H54 (cell line): ENCODE results near the gene CHD3.
"Not testable (repeated sequence)": the region's sequence is repeated elsewhere in the genome, so short reads cannot be mapped to it uniquely, and the experiment has no call there.

Source experiments
- DNase-seq: peaks from one replicate; pipeline ENCODE4 v3.0.0; 2011; ENCODE audit warnings: low spot score, mixed read lengths; ENCODE audit not compliant: insufficient read length
- FAIRE-seq: peaks from 3 replicates; lab custom pipeline; 2011; peaks lifted over from hg19 to GRCh38; lab: Jason Lieb, UNC
- POLR2A ChIP-seq: IDR thresholded peaks from 2 replicates; pipeline ENCODE4 v1.6.1; 2011; ENCODE audit warnings: low read depth, mild to moderate bottlenecking, low read length

Gene CHD3

DNA sequence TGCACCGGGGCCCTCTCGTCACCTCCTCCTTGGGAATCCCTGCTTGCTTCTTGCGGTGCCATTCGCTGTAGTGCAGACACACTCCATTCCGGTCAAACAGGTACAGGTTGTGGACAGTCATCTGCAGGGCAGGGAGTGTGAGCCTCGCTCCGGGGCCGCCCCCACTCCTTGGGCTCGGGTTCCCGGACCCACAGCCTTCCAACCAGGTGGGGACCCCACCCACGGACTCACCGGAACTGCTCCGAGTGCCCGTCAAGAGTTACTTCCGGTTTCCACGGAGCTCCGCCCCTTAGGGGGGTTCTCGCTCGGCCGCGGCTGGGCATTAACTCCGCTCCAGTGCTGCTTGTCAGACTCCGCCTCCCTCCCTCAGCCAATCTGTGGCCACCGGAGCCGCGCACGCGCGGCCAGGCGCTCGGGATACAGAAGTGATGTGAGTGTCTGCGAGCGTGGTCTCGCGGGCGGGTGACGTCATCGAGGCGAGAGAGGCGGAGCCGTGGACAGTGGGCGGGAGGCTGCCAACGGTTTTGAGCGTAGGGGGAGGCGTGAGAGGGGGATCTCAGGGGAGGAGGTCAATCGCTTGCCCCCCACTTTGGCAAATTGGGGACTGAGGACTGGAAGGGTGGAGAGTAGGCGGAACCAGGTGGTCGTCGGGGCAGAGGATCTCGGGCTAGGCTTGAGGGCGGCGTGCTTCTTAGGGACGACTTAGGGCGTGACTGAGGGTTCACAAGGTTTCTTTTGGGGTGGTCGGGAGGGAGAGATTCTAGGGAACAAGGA is 43.3 kb downstream of the CHD3 start, which contains the start of the genes CNTROB and TRAPPC1:
TSS of gene CNTROB (plus strand) at position 498 of the 774 bp plus-strand sequence. CDS start 874 bp downstream, outside the sequence.
TSS of gene TRAPPC1 (minus strand) at position 238 of the 774 bp plus-strand sequence. CDS start at position 121, 117 bp downstream.
- DNase-seq (peak; percentile 100), FAIRE-seq (peak; percentile 75)
- peak; percentile 67 for TF ChIP-seq POLR2A

DNA sequence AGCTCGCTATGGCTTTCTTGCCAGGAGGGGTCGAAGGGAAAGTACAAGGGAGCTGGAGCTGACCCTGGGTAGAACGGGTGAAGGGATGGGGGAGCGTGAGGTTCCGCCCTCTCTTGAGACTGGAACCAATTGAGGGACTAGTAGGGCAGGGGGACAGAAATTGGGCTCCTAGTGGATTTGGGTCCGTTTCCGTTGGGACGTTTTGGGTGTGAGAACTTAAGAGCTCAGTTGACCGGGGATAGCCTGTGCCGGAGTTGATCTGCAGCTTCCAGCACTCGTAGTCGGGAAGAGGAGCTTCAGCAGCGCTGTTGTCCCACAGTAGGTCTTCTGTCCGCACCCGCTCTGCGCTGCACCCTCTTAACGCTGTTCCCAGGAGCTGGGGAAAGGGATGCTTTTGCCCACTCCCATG is 43.9 kb downstream of the CHD3 start:
- no peak for FAIRE-seq
- no peak for TF ChIP-seq POLR2A

DNA sequence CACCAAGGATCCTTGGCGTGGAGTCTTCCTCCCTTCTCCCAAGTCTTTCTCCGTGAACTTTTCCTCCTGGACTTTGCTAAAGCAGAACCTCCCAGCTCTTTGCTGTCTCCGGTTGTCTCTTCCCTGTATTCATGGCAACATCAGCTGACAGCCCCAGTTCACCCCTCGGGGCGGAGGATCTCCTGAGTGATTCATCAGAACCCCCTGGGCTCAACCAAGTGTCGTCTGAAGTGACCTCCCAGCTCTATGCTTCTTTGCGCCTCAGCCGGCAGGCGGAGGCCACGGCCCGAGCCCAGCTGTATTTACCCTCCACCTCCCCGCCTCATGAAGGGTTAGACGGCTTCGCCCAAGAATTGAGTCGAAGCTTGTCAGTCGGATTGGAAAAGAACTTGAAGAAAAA is 44.4 kb downstream of the CHD3 start:
- no peak for TF ChIP-seq POLR2A

More for the DNA sequence above, 43.9 kb downstream of the CHD3 start:
- peak; percentile 49 for DNase-seq

DNA sequence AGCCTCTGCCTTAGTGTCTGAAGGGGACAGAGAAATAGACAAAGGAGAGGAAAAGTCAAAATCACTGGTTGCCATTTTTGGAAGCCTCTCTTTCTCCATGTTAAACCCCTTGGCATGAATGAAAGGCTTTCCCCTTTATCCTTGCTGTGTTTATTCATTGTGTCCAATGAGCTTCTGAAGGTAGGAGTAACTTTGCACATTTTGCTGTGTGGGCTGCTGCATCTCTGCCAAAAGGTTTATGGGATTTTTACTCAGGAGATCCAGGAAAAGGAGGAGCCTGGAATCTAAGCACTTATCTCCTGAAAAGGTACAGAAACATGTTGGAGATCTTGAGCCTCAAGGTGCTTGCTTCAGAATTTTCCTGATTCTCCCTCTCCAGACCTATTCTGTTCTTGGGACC is 47.3 kb downstream of the CHD3 start:
- no peak for TF ChIP-seq POLR2A
- DNase-seq (no peak), FAIRE-seq (no peak)

More for the DNA sequence above, 44.4 kb downstream of the CHD3 start:
- FAIRE-seq, result no peak
- peak; percentile 80 for DNase-seq

DNA sequence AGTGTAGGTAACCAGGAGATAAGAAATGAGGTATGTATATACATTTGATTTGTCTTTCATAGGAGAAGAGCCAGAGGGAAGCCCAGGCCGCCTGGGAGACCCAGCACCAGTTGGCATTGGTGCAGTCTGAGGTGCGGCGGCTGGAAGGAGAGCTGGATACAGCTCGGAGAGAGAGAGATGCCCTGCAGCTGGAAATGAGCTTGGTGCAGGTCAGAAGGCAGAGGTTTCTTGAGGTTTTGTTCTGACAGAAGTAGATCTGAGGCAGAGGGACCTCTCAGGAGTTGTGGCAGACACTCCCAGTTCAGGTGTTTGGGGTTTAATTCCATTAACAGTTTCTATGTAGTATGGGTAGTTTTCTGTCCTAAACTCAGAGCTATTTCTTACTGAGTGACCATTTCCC is 51.4 kb downstream of the CHD3 start:
- FAIRE-seq, result no peak
- no peak for TF ChIP-seq POLR2A

DNA sequence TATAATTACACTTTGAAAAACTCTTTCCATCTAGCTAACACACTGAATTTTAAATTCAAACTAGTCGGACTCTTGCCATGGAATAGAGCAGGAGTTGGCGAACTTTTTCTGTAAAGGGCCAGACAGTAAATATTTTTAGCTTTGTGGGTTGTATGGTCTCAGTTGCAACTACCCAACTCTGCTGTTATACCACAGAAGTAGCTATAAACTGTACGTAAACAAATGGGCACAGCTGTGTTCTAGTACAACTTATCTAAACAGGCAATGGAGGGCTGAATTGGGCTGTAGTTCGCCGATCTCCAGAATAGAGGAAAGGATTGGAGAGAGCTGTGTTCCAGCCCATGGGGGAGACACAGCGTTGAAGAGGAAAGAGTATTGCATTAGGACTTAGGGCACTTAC is 52.2 kb downstream of the CHD3 start:
- FAIRE-seq, result no peak
- no peak for TF ChIP-seq POLR2A
- DNase-seq, result no peak

More for the DNA sequence above, 51.4 kb downstream of the CHD3 start:
- no peak for DNase-seq

DNA sequence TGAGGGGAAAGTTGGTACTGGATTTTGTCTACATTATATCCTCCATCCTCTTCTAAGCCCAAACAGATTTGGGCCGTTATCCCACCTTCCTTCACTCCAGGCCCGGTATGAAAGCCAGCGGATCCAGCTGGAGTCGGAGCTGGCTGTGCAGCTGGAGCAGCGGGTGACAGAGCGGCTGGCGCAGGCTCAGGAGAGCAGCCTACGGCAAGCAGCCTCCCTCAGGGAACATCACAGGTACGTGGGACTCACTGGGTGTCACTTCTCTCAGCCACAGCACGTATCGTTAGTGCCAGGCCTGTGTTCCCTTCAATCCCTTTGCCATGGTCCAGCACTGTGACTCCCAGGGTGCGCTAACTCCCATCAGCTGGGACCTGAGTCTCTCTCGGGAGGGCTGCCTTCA is 54.7 kb downstream of the CHD3 start:
- TF ChIP-seq POLR2A, result no peak
- DNase-seq (no peak), FAIRE-seq (no peak)

DNA sequence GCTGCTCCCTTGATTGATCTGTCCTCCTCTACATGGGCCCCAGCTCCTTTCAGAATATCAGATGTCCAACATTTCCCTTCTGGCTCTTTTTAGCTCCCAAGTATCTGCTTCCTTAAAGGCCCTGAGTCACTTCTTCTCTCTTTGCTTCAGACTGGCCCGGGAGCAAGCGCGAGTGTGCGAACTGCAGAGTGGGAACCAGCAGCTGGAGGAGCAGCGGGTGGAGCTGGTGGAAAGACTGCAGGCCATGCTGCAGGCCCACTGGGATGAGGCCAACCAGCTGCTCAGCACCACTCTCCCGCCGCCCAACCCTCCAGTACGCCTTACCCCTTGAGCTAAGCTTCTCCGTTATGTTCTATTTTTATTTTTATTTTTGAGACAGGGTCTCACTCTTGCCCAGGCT is 55.7 kb downstream of the CHD3 start:
- TF ChIP-seq POLR2A, result no peak
- DNase-seq (no peak), FAIRE-seq (no peak)

DNA sequence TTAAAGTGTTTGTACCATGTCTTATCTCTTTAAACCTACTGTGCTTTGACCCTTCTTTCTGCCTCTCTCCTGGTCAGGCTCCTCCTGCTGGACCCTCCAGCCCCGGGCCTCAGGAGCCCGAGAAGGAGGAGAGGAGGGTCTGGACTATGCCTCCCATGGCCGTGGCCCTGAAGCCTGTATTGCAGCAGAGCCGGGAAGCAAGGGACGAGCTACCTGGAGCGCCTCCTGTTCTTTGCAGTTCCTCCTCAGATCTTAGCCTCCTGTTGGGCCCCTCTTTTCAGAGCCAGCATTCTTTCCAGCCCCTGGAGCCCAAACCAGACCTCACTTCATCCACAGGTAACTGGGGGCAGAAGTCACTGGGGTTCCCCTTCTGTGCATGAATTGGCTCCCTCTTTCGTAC is 57.1 kb downstream of the CHD3 start:
- no peak for TF ChIP-seq POLR2A
- FAIRE-seq, result no peak
- no peak for DNase-seq

DNA sequence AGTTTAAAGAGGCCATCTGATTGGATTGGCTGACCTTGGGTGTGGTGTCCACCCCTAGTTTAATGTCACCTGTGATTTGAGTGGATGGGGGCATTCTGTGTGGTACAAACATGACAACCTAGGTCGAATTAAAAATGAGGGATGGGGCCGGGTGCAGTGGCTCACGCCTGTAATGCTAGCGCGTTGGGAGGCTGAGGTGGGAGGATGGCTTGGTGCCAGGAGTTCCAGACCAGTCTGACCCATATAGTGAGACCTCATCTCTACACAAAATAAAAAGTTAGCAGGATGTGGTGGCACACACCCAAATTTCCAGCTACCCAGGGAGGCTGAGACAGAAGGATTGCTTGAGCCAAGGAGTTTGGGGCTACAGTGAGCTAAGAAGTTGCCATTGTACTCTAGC is 57.9 kb downstream of the CHD3 start:
- DNase-seq (no peak), FAIRE-seq (no peak)
- TF ChIP-seq POLR2A, result no peak

DNA sequence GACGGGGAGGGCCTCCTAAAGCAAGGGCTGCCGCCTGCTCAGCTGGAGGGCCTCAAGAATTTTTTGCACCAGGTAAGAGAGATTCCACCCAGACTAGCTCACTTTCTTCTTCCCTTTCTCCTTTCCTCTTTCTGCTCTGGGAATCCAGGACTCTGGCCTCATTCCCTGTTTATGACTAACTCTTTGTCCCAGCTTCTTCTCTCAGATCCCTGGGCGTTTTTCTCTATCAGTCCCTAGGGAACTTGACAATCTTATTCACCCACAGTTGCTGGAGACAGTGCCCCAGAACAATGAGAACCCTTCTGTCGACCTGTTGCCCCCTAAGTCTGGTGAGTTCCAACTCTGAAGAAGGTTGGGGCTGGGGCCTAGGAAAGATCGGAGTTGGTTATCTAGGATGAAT is 59.1 kb downstream of the CHD3 start:
- TF ChIP-seq POLR2A, result no peak
- DNase-seq (no peak), FAIRE-seq (no peak)

DNA sequence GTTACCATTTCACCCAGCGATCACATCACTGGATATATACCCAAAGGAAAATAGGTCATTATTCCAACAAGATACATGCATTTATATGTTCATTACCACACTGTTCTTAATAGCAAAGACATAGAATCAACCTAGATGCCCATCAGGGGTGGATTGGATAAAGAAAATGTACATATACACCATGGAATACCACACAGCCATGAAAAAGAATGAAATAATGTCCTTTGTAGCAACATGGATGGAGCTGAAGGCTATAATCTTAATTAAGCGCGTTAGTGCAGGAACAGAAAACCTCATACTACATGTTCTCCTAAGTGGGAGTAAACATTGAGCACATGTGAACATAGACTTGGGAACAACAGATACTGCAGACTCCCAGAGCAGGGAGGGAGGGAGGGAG is 62.0 kb downstream of the CHD3 start:
- DNase-seq, result no peak
- FAIRE-seq, result no peak
- TF ChIP-seq POLR2A, result no peak

DNA sequence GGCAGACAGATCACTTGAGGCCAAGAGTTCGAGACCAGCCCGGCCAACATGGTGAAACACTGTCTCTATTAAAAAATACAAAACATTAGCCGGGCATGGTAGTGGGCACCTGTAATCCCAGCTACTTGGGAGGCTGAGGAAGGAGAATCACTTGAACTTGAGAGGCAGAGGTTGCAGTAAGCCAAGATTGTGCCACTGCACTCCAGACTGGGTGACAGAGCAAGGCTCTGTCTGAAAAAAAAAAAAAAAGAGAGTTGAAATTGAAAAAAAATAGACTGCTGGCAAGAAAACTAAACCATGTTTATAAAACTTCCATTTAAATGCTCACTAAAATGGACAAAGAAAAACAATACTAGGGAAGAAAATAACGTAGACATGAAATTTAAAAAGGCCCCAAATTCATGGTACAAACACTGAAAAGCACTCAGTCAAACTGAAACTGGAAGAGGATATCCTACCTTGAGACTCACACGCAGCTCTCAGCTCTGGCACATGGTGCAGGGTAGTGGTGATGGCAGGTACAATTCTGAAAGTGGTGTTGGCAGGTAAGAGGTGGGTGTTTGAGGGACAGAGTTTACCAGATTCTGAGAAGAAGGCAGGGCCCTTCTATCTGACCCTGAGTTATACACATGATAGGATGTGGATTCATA is 62.7 kb downstream of the CHD3 start:
- DNase-seq (no peak), FAIRE-seq (no peak)
- no peak for TF ChIP-seq POLR2A

DNA sequence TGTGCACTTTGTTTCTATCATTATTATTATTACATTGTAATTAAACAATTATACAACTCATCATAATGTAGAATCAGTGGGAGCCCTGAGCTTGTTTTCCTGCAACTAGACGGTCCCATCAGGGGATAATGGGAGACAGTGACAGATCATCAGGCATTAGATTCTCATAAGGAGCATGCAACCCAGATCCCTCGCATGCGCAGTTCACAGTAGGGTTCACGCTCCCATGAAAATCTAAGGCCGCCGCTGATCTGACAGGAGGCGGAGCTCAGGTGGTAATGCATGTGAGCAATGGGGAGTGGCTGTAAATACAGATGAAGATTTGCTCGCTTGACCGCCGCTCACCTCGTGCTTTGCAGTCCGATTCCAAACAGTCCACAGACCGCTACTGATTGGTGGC is 64.7 kb downstream of the CHD3 start:
- FAIRE-seq, DNase-seq: not testable (repeated sequence)

DNA sequence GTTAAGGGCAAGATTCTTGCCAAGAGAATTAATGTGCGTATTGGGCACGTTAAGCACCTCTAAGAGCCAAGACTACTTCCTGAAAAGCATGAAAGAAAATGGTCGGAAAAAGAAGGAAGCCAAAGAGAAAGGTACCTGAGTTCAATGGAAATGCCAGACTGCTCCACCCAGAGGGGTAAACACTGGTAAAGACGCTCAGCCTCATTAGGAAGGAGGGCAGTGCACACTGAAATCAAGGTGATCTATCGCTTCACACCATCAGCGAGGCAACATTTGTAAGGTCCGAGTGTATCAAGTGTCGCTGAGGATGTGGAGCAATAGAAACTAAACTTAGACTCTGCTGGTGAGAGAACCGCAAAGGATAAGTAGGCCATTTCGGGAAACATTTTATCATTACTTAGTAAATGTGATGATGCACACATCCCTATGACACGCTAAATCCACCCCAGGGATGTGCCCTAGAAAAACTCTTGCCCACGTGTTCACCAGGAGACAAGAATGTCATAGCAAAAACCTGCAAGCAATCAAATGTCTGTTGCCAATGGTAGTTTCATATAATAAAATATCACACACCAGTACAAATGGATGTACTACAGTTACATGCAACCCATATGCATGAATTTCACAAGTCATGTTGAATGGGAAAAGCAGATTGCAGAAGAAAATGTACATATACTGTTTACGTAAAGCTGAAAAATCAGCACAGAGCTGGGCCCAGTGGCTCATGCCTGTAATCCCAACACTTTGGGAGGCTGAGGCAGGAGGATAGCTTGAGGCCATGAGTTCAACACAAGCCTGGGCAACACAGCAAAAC is 67.0 kb downstream of the CHD3 start:
- FAIRE-seq (no peak), DNase-seq (no peak)
- TF ChIP-seq POLR2A, result no peak
